ENCODE measurements around the gene DRC1. TPM values are rescaled to one million over a fixed set of nuclear protein-coding genes. Genes with fewer than 3 reads are reported as not detected.

The DRC1 gene
- total RNA-seq, 1 experiment from 2014 or later, result 0.18 TPM

GRCh38 chr2:26444236-26444635 lies 42.5 kb downstream of the DRC1 start:
- CTCF ChIA-PET, result no interaction called here

GRCh38 chr2:26448651-26449050 lies 46.9 kb downstream of the DRC1 start:
- in situ Hi-C loops (cut with HindIII; ENCODE audit: low pct_unique_long_range_greater_than_20kb, low sequenced_read_pairs), result no loop called here
- TF ChIP-seq SIN3A (IDR thresholded peaks at IDR 0.05; ENCODE audit: borderline replicate concordance, insufficient read depth, low read depth, low read length), result no peak
- no peak for TF ChIP-seq POLR2AphosphoS5 (IDR thresholded peaks at IDR 0.05; ENCODE audit: low read depth, low read length)
- no peak for TF ChIP-seq CTCF (IDR thresholded peaks at IDR 0.05)
- no peak for TF ChIP-seq REST (IDR thresholded peaks at IDR 0.05; ENCODE audit: insufficient read depth in 1 of 2, low read depth in 2 of 2, low read length in 1 of 2)
- no peak for TF ChIP-seq TCF7L2 (IDR thresholded peaks at IDR 0.05; ENCODE audit: low read depth, low read length)
- CTCF ChIA-PET, result no interaction called here
- ATAC-seq (no peak), DNase-seq (ENCODE audit: low read depth, low spot score) (no peak)
- no peak overlapping the region for H3K4me3 ChIP-seq (ENCODE audit: low read depth in 2 of 2, low read length in 2 of 2)
- no peaks in the 10 kb centered on the region for H3K4me1 ChIP-seq (ENCODE audit: control insufficient read depth, insufficient read depth, low read length)
- no peaks in the 10 kb centered on the region for H3K9me3 ChIP-seq (ENCODE audit: control insufficient read depth, insufficient read depth, low read depth, low read length)
- H3K27ac ChIP-seq (ENCODE audit: low read length), result no peak overlapping the region
- BruUV-seq (replicated peaks), result no TSS peak
- POLR2A ChIA-PET, result no interaction called here
- no peaks in the 10 kb centered on the region for H3K36me3 ChIP-seq (ENCODE audit: control insufficient read depth, insufficient read depth, low read length)
- H3K27me3 ChIP-seq (ENCODE audit: control insufficient read depth, insufficient read depth, low read length), result no peaks in the 10 kb centered on the region
- intact Hi-C loops (cut with micrococcal nuclease; ENCODE audit: unreplicated experiment), result no loop called here

More at GRCh38 chr2:26444236-26444635, 42.5 kb downstream of the DRC1 start:
- BruUV-seq (replicated peaks), result no TSS peak
- Histone ChIP-seq H3K27me3 (ENCODE audit: control insufficient read depth, insufficient read depth, low read length) (no peaks in the 10 kb centered on the region), H3K9me3 (ENCODE audit: control insufficient read depth, insufficient read depth, low read depth, low read length) (no peaks in the 10 kb centered on the region), H3K4me3 (ENCODE audit: low read depth in 2 of 2, low read length in 2 of 2) (no peak overlapping the region), H3K4me1 (ENCODE audit: control insufficient read depth, insufficient read depth, low read length) (no peaks in the 10 kb centered on the region), H3K27ac (ENCODE audit: low read length) (no peak overlapping the region), H3K36me3 (ENCODE audit: control insufficient read depth, insufficient read depth, low read length) (no peaks in the 10 kb centered on the region)
- POLR2A ChIA-PET, result no interaction called here
- TF ChIP-seq POLR2AphosphoS5 (IDR thresholded peaks at IDR 0.05; ENCODE audit: low read depth, low read length), result no peak
- TF ChIP-seq SIN3A (IDR thresholded peaks at IDR 0.05; ENCODE audit: borderline replicate concordance, insufficient read depth, low read depth, low read length), result no peak
- intact Hi-C loops (cut with micrococcal nuclease; ENCODE audit: unreplicated experiment), result no loop called here
- DNase-seq (ENCODE audit: low read depth, low spot score), result no peak
- no peak for ATAC-seq
- in situ Hi-C loops (cut with HindIII; ENCODE audit: low pct_unique_long_range_greater_than_20kb, low sequenced_read_pairs), result no loop called here

GRCh38 chr2:26449278-26450030 lies 47.7 kb downstream of the DRC1 start:
- Histone ChIP-seq H3K27me3 (ENCODE audit: control insufficient read depth, insufficient read depth, low read length) (no peaks in the 10 kb centered on the region), H3K4me1 (ENCODE audit: control insufficient read depth, insufficient read depth, low read length) (no peaks in the 10 kb centered on the region), H3K27ac (ENCODE audit: low read length) (no peak overlapping the region), H3K4me3 (ENCODE audit: low read depth in 2 of 2, low read length in 2 of 2) (no peak overlapping the region), H3K36me3 (ENCODE audit: control insufficient read depth, insufficient read depth, low read length) (no peaks in the 10 kb centered on the region), H3K9me3 (ENCODE audit: control insufficient read depth, insufficient read depth, low read depth, low read length) (no peaks in the 10 kb centered on the region)
- no peak for ATAC-seq
- no peak for DNase-seq (ENCODE audit: low read depth, low spot score)
- no TSS peak for BruUV-seq (replicated peaks)
- POLR2A ChIA-PET, result no interaction called here
- in situ Hi-C loops (cut with HindIII; ENCODE audit: low pct_unique_long_range_greater_than_20kb, low sequenced_read_pairs) (no loop called here), intact Hi-C loops (cut with micrococcal nuclease; ENCODE audit: unreplicated experiment) (no loop called here)
- CTCF ChIA-PET, result no interaction called here
- no peak for TF ChIP-seq SIN3A (IDR thresholded peaks at IDR 0.05; ENCODE audit: borderline replicate concordance, insufficient read depth, low read depth, low read length)
- no peak for TF ChIP-seq CTCF (IDR thresholded peaks at IDR 0.05)
- TF ChIP-seq POLR2AphosphoS5 (IDR thresholded peaks at IDR 0.05; ENCODE audit: low read depth, low read length), result no peak
- TF ChIP-seq REST (IDR thresholded peaks at IDR 0.05; ENCODE audit: insufficient read depth in 1 of 2, low read depth in 2 of 2, low read length in 1 of 2), result no peak
